ENCODE measurements around the gene LDLRAD3.

LDLRAD3 gene

GRCh38 chr11:35983981-35984380 lies 40.1 kb downstream of the LDLRAD3 start:
- no peak for DNase-seq (ENCODE audit: low read depth)
- no peak overlapping the region for H3K4me3 ChIP-seq (ENCODE audit: low read depth, low read length)
- TF ChIP-seq, protein P1, sequence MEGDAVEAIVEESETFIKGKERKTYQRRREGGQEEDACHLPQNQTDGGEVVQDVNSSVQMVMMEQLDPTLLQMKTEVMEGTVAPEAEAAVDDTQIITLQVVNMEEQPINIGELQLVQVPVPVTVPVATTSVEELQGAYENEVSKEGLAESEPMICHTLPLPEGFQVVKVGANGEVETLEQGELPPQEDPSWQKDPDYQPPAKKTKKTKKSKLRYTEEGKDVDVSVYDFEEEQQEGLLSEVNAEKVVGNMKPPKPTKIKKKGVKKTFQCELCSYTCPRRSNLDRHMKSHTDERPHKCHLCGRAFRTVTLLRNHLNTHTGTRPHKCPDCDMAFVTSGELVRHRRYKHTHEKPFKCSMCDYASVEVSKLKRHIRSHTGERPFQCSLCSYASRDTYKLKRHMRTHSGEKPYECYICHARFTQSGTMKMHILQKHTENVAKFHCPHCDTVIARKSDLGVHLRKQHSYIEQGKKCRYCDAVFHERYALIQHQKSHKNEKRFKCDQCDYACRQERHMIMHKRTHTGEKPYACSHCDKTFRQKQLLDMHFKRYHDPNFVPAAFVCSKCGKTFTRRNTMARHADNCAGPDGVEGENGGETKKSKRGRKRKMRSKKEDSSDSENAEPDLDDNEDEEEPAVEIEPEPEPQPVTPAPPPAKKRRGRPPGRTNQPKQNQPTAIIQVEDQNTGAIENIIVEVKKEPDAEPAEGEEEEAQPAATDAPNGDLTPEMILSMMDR (conservative IDR thresholded peaks at IDR 0.05; ENCODE audit: low read depth, low read length), result no peak

DNA sequence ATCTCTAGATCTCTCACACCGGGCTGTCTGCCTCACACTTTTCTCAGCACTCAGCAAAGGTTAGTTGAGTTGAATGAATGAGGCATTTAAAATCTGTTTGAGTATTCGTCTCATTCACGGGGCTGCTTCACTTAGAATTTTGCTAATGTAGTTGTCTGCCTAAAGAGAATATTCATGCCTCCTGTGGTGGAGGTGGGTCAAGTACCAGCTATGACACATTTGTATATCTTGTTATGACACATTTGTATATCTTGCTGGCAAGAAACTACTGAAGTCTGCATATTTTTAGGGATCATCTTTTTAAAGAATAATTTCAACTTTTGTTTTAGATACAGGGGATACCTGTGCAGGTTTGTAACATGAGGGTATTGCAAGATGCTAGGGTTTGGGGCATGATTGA lies 43.1 kb downstream of the LDLRAD3 start:
- no peak for DNase-seq (ENCODE audit: low read depth)
- TF ChIP-seq, protein P1 (conservative IDR thresholded peaks at IDR 0.05; ENCODE audit: low read depth, low read length), result no peak
- H3K4me3 ChIP-seq (ENCODE audit: low read depth, low read length), result no peak overlapping the region

GRCh38 chr11:35990170-35990569 lies 46.3 kb downstream of the LDLRAD3 start:
- TF ChIP-seq, protein P1 (conservative IDR thresholded peaks at IDR 0.05; ENCODE audit: low read depth, low read length), result no peak
- no peak for DNase-seq (ENCODE audit: low read depth)
- no peak overlapping the region for H3K4me3 ChIP-seq (ENCODE audit: low read depth, low read length)

DNA sequence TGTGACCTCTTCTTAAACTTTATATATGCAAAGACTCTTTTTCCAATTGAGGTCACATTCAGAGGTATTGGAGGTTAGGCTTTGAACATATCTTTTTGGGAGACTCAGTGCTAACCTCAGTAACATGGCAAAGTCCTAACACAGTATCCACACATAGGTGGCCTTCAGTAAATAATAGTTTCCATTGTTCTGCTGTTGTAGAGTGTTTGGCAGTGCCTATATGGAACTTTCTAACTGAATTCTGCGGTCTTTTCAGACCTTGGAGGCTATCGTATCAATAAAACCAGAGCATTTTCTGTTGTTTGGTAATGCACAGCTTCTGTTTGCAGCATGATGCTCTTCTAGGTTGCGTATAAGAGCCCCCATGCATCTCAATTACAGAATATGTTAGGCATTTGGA lies 47.0 kb downstream of the LDLRAD3 start:
- DNase-seq (ENCODE audit: low read depth), result no peak
- no peak overlapping the region for H3K4me3 ChIP-seq (ENCODE audit: low read depth, low read length)
- TF ChIP-seq, protein P1 (conservative IDR thresholded peaks at IDR 0.05; ENCODE audit: low read depth, low read length), result no peak

DNA sequence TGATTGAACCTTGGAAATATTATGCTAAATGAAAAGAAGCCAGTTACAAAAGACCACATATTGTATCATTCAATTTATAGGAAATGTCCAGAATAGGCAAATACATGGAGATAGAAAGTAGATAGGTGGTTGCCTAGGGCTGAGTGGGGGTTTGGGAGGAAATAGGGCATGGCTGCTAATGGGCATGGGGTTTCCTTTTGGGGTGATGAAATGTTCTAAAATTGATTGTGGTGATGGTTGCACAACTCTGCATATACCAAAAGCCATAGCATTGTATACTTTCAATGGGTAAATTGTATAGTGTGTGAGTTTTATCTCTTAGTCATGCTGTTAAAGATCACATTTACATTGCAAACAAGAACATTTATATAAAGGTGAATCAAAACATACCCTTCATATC lies 48.7 kb downstream of the LDLRAD3 start:
- H3K4me3 ChIP-seq (ENCODE audit: low read depth, low read length), result no peak overlapping the region
- TF ChIP-seq, protein P1 (conservative IDR thresholded peaks at IDR 0.05; ENCODE audit: low read depth, low read length), result no peak
- no peak for DNase-seq (ENCODE audit: low read depth)

GRCh38 chr11:35994421-35994820 lies 50.6 kb downstream of the LDLRAD3 start:
- TF ChIP-seq, protein P1 (conservative IDR thresholded peaks at IDR 0.05; ENCODE audit: low read depth, low read length), result no peak
- H3K4me3 ChIP-seq (ENCODE audit: low read depth, low read length), result no peak overlapping the region
- DNase-seq (ENCODE audit: low read depth), result no peak

- TF ChIP-seq, protein P1 (conservative IDR thresholded peaks at IDR 0.05; ENCODE audit: low read depth, low read length), result no peak
- no peak for DNase-seq (ENCODE audit: low read depth)
- no peak overlapping the region for H3K4me3 ChIP-seq (ENCODE audit: low read depth, low read length)
Observed at GRCh38 chr11:35995681-35996271, 51.9 kb downstream of the LDLRAD3 start.

Measured in choroid plexus epithelial cell (primary cell).